Superior temporal gyrus (tissue), 1 donor: ENCODE data around the gene PEX11A.

Experiments
- DNase-seq: peaks from one replicate; pipeline ENCODE4 v3.0.0-alpha.2; 2016; ENCODE audit errors: extremely low spot score

Gene PEX11A

GRCh38 chr15:89675606-89676005, 14.9 kb downstream of the PEX11A start:
- DNase-seq = no peak

GRCh38 chr15:89674526-89674925, 16.0 kb downstream of the PEX11A start:
- no peak for DNase-seq

- DNase-seq = no peak
Measured at GRCh38 chr15:89673165-89673512, 17.4 kb downstream of the PEX11A start.

- peak; percentile 26 for DNase-seq
Measured at GRCh38 chr15:89672221-89673164, 18.1 kb downstream of the PEX11A start.

GRCh38 chr15:89671687-89672086, 18.9 kb downstream of the PEX11A start:
- no peak for DNase-seq

GRCh38 chr15:89670971-89671560, 19.5 kb downstream of the PEX11A start:
- DNase-seq = no peak

GRCh38 chr15:89669941-89670340, 20.6 kb downstream of the PEX11A start:
- no peak for DNase-seq

GRCh38 chr15:89669309-89669865, 21.2 kb downstream of the PEX11A start:
- no peak for DNase-seq

- no peak for DNase-seq
Measured at GRCh38 chr15:89668171-89668570, 22.4 kb downstream of the PEX11A start.

GRCh38 chr15:89667706-89667960, 22.9 kb downstream of the PEX11A start:
- DNase-seq = no peak

GRCh38 chr15:89666858-89667705, 23.5 kb downstream of the PEX11A start:
- no peak for DNase-seq

GRCh38 chr15:89666184-89666857, 24.2 kb downstream of the PEX11A start:
- no peak for DNase-seq

- DNase-seq = no peak
Measured at GRCh38 chr15:89665449-89666181, 24.9 kb downstream of the PEX11A start.

GRCh38 chr15:89664441-89665350, 25.9 kb downstream of the PEX11A start:
- peak; percentile 19 for DNase-seq

- DNase-seq = no peak
Measured at GRCh38 chr15:89662893-89663626, 27.5 kb downstream of the PEX11A start.

- no peak for DNase-seq
Measured at GRCh38 chr15:89660556-89660955, 30.0 kb downstream of the PEX11A start.

- DNase-seq = no peak
Measured at GRCh38 chr15:89659295-89659694, 31.3 kb downstream of the PEX11A start.

- DNase-seq = no peak
Measured at GRCh38 chr15:89657686-89658200, 32.8 kb downstream of the PEX11A start.
